KMS-11 (cell line): Measurements from ENCODE around the gene ZRSR2.

Source experiments
- H2AFZ ChIP-seq: fragments of 200-600 bp; sonication (generic); 2 replicates; pipeline ENCODE4 v1.6.1; 2016; ENCODE audit warnings: antibody characterized with exemption, mixed run types, low read depth
- H3K27ac ChIP-seq: fragments of 200-600 bp; sonication (generic); 2 replicates; pipeline ENCODE4 v1.6.1; 2016; ENCODE audit warnings: mild to moderate bottlenecking, mixed run types
- H3K27me3 ChIP-seq: fragments of 200-600 bp; sonication (generic); 2 replicates; pipeline ENCODE4 v1.6.1; 2017; ENCODE audit warnings: mild to moderate bottlenecking, low read depth, mixed run types, moderate library complexity; ENCODE audit not compliant: insufficient read depth
- H3K36me3 ChIP-seq: fragments of 200-600 bp; sonication (generic); 2 replicates; pipeline ENCODE4 v1.6.1; 2017; ENCODE audit warnings: mild to moderate bottlenecking, mixed run types; ENCODE audit not compliant: insufficient read depth
- H3K4me1 ChIP-seq: fragments of 200-600 bp; sonication (generic); 2 replicates; pipeline ENCODE4 v1.6.1; 2016; ENCODE audit warnings: mild to moderate bottlenecking, low read depth, mixed run types; ENCODE audit not compliant: poor library complexity, severe bottlenecking
- H3K4me2 ChIP-seq: fragments of 200-600 bp; sonication (generic); 2 replicates; pipeline ENCODE4 v1.7.0; 2016; ENCODE audit warnings: mild to moderate bottlenecking, mixed run types
- H3K4me3 ChIP-seq: fragments of 200-600 bp; sonication (generic); IDR thresholded peaks from 2 replicates; pipeline ENCODE4 v1.6.1; 2017; ENCODE audit warnings: low read depth, low read length, mixed read lengths; ENCODE audit not compliant: insufficient read depth
- H3K79me2 ChIP-seq: fragments of 200-600 bp; sonication (generic); 2 replicates; pipeline ENCODE4 v1.6.1; 2016; ENCODE audit warnings: low read depth, mixed run types; ENCODE audit not compliant: insufficient read depth
- H3K9ac ChIP-seq: fragments of 200-600 bp; sonication (generic); 2 replicates; pipeline ENCODE4 v1.6.1; 2016; ENCODE audit warnings: mild to moderate bottlenecking, mixed run types
- H4K20me1 ChIP-seq: fragments of 200-600 bp; sonication (generic); 2 replicates; pipeline ENCODE4 v1.6.1; 2016; ENCODE audit warnings: mild to moderate bottlenecking, mixed run types; ENCODE audit not compliant: insufficient read depth
- CTCF ChIP-seq: fragments of 200-600 bp; sonication (generic); conservative IDR thresholded peaks from 2 replicates; pipeline ENCODE4 v1.6.1; 2017; ENCODE audit warnings: low read depth, mild to moderate bottlenecking, antibody characterized with exemption, low read length, moderate library complexity, mixed read lengths

Gene ZRSR2

GRCh38 chrX:15769300-15769954 lies 20.9 kb upstream of the ZRSR2 start:
- Histone ChIP-seq H3K4me2 (no peak overlapping the region), H3K4me1 (no peaks in the 10 kb centered on the region), H3K9ac (no peak overlapping the region), H4K20me1 (no peaks in the 10 kb centered on the region), H3K27me3 (no peaks in the 10 kb centered on the region), H2AFZ (no peak overlapping the region), H3K27ac (no peak overlapping the region), H3K79me2 (no peaks in the 10 kb centered on the region), H3K4me3 (no peak overlapping the region), H3K36me3 (no peaks in the 10 kb centered on the region)
- TF ChIP-seq CTCF = no peak

- Histone ChIP-seq H3K9ac (peak overlapping the region; percentile 46; the same call in 1 of the 2 replicates), H4K20me1 (no peaks in the 10 kb centered on the region), H3K4me2 (peak overlapping the region; percentile 78), H2AFZ (peak overlapping the region; percentile 83), H3K4me1 (peaks cover 10% of the 10 kb centered on the region), H3K79me2 (no peaks in the 10 kb centered on the region), H3K27me3 (no peaks in the 10 kb centered on the region), H3K27ac (peak overlapping the region; percentile 77), H3K36me3 (no peaks in the 10 kb centered on the region), H3K4me3 (no peak overlapping the region)
- no peak for TF ChIP-seq CTCF
Observed at GRCh38 chrX:15781961-15782699, 8.2 kb upstream of the ZRSR2 start.

GRCh38 chrX:15785176-15785750 lies 5.0 kb upstream of the ZRSR2 start:
- Histone ChIP-seq H3K4me3 (no peak overlapping the region), H3K4me1 (peaks cover 14% of the 10 kb centered on the region), H3K4me2 (no peak overlapping the region), H3K27ac (no peak overlapping the region), H3K9ac (no peak overlapping the region), H4K20me1 (no peaks in the 10 kb centered on the region), H3K79me2 (no peaks in the 10 kb centered on the region), H2AFZ (no peak overlapping the region), H3K36me3 (no peaks in the 10 kb centered on the region), H3K27me3 (no peaks in the 10 kb centered on the region)
- TF ChIP-seq CTCF = no peak

- H3K36me3 ChIP-seq = no peaks in the 10 kb centered on the region
- H3K4me3 ChIP-seq = no peak overlapping the region
- H3K79me2 ChIP-seq = no peaks in the 10 kb centered on the region
- H3K9ac ChIP-seq = no peak overlapping the region
- no peaks in the 10 kb centered on the region for H3K27me3 ChIP-seq
- H3K4me1 ChIP-seq = peaks cover 10% of the 10 kb centered on the region
- H2AFZ ChIP-seq = no peak overlapping the region
- H4K20me1 ChIP-seq = no peaks in the 10 kb centered on the region
- H3K4me2 ChIP-seq = no peak overlapping the region
- H3K27ac ChIP-seq = no peak overlapping the region
- no peak for TF ChIP-seq CTCF
Observed at GRCh38 chrX:15786915-15787314, 3.4 kb upstream of the ZRSR2 start.
